DND-41 (cell line): Measurements from ENCODE around the gene CAPN6.

Experiments used
- ATAC-seq: fragments of 200-7000 bp; cut with Tn5 transposase; 3 replicates; pipeline ENCODE4 v1.9.1; 2021; ENCODE audit warnings: low read depth; ENCODE audit not compliant: insufficient read depth
- DNase-seq: peaks from one replicate; pipeline ENCODE4 v3.0.0-alpha.2; 2020
- H2AFZ ChIP-seq: 2 replicates; pipeline ENCODE4 v1.6.0; 2012; ENCODE audit warnings: low read depth, low read length
- H3K27ac ChIP-seq: 2 replicates; pipeline ENCODE4 v1.5.1; 2012; ENCODE audit warnings: low read length, inconsistent platforms
- H3K27me3 ChIP-seq: fragments of 200-600 bp; sonication (generic); 2 replicates; pipeline ENCODE4 v1.6.0; 2012; ENCODE audit warnings: low read length, mild to moderate bottlenecking, inconsistent platforms; ENCODE audit not compliant: insufficient read depth, poor library complexity
- H3K36me3 ChIP-seq: 2 replicates; pipeline ENCODE4 v1.5.1; 2012; ENCODE audit warnings: low read length, inconsistent platforms; ENCODE audit not compliant: insufficient read depth
- H3K4me1 ChIP-seq: 2 replicates; pipeline ENCODE4 v1.5.1; 2012; ENCODE audit warnings: mild to moderate bottlenecking, low read length; ENCODE audit not compliant: insufficient read depth
- H3K4me2 ChIP-seq: 2 replicates; pipeline ENCODE4 v1.6.0; 2012; ENCODE audit warnings: mild to moderate bottlenecking, moderate library complexity, low read length, inconsistent platforms; ENCODE audit not compliant: insufficient read depth
- H3K4me3 ChIP-seq, 2 experiments: fragments of 200-600 bp in 1 of 2; shearing (Covaris generic) in 1 of 2; 2 replicates each; pipeline ENCODE4 v1.5.1; 2012 to 2016; ENCODE audit warnings: inconsistent platforms in 2 of 2, low read length in 2 of 2, mild to moderate bottlenecking in 2 of 2, low read depth in 1 of 2, moderate library complexity in 1 of 2
- H3K79me2 ChIP-seq: 2 replicates; pipeline ENCODE4 v1.6.0; 2012; ENCODE audit warnings: low read length, inconsistent platforms; ENCODE audit not compliant: insufficient read depth
- H3K9ac ChIP-seq: 2 replicates; pipeline ENCODE4 v1.6.0; 2012; ENCODE audit warnings: low read depth, mild to moderate bottlenecking, inconsistent platforms, low read length, moderate library complexity
- H3K9me3 ChIP-seq: 2 replicates; pipeline ENCODE4 v1.5.1; 2012; ENCODE audit warnings: low read length, moderate library complexity, mild to moderate bottlenecking, inconsistent platforms; ENCODE audit not compliant: insufficient read depth, severe bottlenecking
- H4K20me1 ChIP-seq: 2 replicates; pipeline ENCODE4 v1.6.0; 2012; ENCODE audit warnings: low read length; ENCODE audit not compliant: insufficient read depth
- EZH2 ChIP-seq: IDR thresholded peaks from 3 replicates; pipeline ENCODE4 v1.6.1; 2012; ENCODE audit warnings: borderline replicate concordance, low read depth, mild to moderate bottlenecking, moderate library complexity, low read length, inconsistent platforms; ENCODE audit not compliant: severe bottlenecking
- TF ChIP-seq, protein P1 (sequence below): IDR thresholded peaks from 2 replicates; pipeline ENCODE4 v1.5.1; 2012; ENCODE audit warnings: borderline replicate concordance, low read length, moderate library complexity, mild to moderate bottlenecking; ENCODE audit not compliant: poor library complexity, severe bottlenecking; ENCODE audit errors: extremely low read depth

CAPN6 gene

DNA sequence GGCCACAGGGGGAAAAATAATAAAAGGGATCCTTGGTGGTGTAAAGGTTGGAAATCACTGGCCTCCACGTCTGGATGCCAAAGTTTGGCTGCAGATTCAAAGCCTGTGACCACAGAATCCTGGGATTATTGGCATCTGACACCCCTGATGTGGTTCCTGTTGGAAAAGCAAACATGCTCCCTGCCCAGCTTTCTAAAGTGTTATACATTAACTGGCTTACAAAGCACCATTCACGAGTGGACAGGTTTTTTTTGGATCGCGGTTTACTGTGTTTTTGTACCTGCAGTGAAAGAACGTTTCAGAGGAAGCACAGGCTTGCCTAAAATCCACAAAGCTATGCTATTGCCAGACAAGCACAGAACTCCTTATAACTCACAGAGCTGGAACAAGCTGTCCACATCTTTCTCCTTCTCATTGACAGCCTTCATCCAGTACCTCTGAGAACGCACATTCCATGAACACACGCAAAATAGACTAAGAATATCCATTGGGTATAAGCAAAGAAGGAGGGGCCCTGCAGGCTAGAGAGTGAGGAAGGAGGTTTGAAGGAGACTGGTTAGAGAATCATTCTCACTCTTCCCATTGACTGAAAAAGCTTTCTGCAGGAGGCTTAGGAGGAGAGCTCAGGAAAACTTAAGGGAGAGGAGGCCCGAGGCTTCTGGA lies 14.5 kb upstream of the CAPN6 start:
- TF ChIP-seq, protein P1, sequence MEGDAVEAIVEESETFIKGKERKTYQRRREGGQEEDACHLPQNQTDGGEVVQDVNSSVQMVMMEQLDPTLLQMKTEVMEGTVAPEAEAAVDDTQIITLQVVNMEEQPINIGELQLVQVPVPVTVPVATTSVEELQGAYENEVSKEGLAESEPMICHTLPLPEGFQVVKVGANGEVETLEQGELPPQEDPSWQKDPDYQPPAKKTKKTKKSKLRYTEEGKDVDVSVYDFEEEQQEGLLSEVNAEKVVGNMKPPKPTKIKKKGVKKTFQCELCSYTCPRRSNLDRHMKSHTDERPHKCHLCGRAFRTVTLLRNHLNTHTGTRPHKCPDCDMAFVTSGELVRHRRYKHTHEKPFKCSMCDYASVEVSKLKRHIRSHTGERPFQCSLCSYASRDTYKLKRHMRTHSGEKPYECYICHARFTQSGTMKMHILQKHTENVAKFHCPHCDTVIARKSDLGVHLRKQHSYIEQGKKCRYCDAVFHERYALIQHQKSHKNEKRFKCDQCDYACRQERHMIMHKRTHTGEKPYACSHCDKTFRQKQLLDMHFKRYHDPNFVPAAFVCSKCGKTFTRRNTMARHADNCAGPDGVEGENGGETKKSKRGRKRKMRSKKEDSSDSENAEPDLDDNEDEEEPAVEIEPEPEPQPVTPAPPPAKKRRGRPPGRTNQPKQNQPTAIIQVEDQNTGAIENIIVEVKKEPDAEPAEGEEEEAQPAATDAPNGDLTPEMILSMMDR = no peak
- no peak for TF ChIP-seq EZH2
- Histone ChIP-seq H3K9ac (no peak overlapping the region), H3K36me3 (no peaks in the 10 kb centered on the region), H2AFZ (no peak overlapping the region), H3K79me2 (no peaks in the 10 kb centered on the region), H4K20me1 (no peaks in the 10 kb centered on the region), H3K4me3 (no peak overlapping the region), H3K4me1 (no peaks in the 10 kb centered on the region), H3K27me3 (no peaks in the 10 kb centered on the region), H3K27ac (no peak overlapping the region), H3K9me3 (no peaks in the 10 kb centered on the region), H3K4me2 (no peak overlapping the region)
- ATAC-seq = no peak
- DNase-seq = no peak

DNA sequence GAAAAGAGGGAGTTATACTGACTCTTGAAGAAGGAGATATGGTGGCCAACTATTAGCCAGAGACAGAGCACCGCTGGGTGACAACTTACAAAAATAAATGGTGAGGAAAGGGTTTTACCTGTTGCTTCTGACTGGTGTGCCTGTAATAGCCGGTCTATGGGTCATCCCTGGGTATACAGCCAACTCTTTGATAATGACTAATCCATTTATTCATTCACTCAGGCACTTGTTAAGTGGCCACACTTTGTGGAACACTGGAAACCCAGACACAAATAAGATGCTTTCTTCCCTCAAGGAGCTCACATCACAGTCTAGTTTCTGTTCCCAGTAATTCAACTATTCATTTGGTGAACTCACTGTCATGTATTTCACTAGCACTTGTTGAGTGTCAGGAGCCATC lies 13.2 kb upstream of the CAPN6 start:
- no peak overlapping the region for H3K27ac ChIP-seq
- no peaks in the 10 kb centered on the region for H3K9me3 ChIP-seq
- H3K27me3 ChIP-seq = no peaks in the 10 kb centered on the region
- TF ChIP-seq, protein P1 = no peak
- no peak for TF ChIP-seq EZH2
- no peak overlapping the region for H3K4me3 ChIP-seq
- no peaks in the 10 kb centered on the region for H4K20me1 ChIP-seq
- H3K9ac ChIP-seq = no peak overlapping the region
- no peak overlapping the region for H2AFZ ChIP-seq
- no peak overlapping the region for H3K4me2 ChIP-seq
- DNase-seq (no peak), ATAC-seq (no peak)
- no peaks in the 10 kb centered on the region for H3K79me2 ChIP-seq
- no peaks in the 10 kb centered on the region for H3K4me1 ChIP-seq
- no peaks in the 10 kb centered on the region for H3K36me3 ChIP-seq

DNA sequence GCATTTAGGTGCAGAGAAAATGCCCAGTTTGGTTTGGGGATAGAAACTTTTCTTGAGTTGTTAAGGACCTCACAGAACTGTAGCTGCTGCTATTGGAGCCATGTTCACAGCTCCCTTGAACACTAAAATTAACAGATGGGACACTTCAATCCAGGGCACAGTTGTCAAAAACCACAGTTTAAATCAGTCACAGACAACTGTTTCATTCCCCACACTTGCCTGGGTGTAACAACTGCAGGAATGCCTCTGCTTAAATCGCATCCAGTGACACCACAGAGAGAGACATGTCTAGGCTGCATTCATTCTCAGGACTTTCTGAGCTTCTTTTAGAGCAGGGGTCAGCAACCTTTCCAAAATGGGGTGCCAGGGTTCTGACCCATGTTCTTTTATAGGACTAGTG lies 12.7 kb upstream of the CAPN6 start:
- Histone ChIP-seq H2AFZ (no peak overlapping the region), H4K20me1 (no peaks in the 10 kb centered on the region), H3K36me3 (no peaks in the 10 kb centered on the region), H3K4me3 (no peak overlapping the region), H3K79me2 (no peaks in the 10 kb centered on the region), H3K9ac (no peak overlapping the region), H3K4me1 (no peaks in the 10 kb centered on the region), H3K4me2 (no peak overlapping the region), H3K27ac (no peak overlapping the region), H3K9me3 (no peaks in the 10 kb centered on the region), H3K27me3 (no peaks in the 10 kb centered on the region)
- ATAC-seq (no peak), DNase-seq (no peak)
- TF ChIP-seq, protein P1 = no peak
- no peak for TF ChIP-seq EZH2
